ENCODE measurements around the gene KICS2.

KICS2 gene

GRCh38 chr12:64175254-64175945 lies 46.7 kb downstream of the KICS2 start:
- no peak for DNase-seq (ENCODE audit: low spot score)
- Mint-ChIP-seq H3K36me3 (ENCODE audit: low read depth) (no peaks in the 10 kb centered on the region), H3K4me3 (no peak overlapping the region), H3K27ac (no peak overlapping the region), H3K9me3 (no peaks in the 10 kb centered on the region), H3K4me1 (ENCODE audit: low read depth) (no peaks in the 10 kb centered on the region), H3K27me3 (ENCODE audit: low read depth) (no peaks in the 10 kb centered on the region)

GRCh38 chr12:64173456-64173855 lies 48.6 kb downstream of the KICS2 start:
- Mint-ChIP-seq H3K4me1 (ENCODE audit: low read depth) (no peaks in the 10 kb centered on the region), H3K27ac (no peak overlapping the region), H3K36me3 (ENCODE audit: low read depth) (no peaks in the 10 kb centered on the region), H3K9me3 (no peaks in the 10 kb centered on the region), H3K4me3 (no peak overlapping the region), H3K27me3 (ENCODE audit: low read depth) (no peaks in the 10 kb centered on the region)
- no peak for DNase-seq (ENCODE audit: low spot score)
